GM19238 (cell line): ENCODE measurements around the gene CDC34.

Source experiments
- DNase-seq: peaks from one replicate; pipeline ENCODE4 v3.0.0; 2011; ENCODE audit warnings: low spot score; ENCODE audit not compliant: insufficient read length

CDC34 gene

DNA sequence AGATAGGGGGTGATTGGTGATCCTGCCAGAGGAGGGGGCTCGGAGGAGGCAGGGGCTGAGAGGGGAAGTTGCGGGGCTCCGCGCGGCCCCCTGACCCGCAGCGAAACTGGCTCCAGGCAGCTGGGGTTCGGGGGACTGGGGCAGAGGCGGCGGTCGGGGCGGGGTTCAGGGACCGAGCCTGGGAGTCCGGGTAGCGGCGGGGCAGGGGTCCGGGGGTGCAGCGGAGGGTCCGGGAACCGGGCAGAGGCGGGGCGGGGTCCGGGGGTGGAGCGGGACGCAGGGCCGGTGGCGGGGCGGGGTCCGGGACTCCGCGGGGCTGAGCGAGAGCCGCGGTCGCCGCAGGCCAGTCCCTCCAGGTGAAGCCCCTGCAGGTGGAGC is 34.1 kb upstream of the CDC34 start:
- no peak for DNase-seq

DNA sequence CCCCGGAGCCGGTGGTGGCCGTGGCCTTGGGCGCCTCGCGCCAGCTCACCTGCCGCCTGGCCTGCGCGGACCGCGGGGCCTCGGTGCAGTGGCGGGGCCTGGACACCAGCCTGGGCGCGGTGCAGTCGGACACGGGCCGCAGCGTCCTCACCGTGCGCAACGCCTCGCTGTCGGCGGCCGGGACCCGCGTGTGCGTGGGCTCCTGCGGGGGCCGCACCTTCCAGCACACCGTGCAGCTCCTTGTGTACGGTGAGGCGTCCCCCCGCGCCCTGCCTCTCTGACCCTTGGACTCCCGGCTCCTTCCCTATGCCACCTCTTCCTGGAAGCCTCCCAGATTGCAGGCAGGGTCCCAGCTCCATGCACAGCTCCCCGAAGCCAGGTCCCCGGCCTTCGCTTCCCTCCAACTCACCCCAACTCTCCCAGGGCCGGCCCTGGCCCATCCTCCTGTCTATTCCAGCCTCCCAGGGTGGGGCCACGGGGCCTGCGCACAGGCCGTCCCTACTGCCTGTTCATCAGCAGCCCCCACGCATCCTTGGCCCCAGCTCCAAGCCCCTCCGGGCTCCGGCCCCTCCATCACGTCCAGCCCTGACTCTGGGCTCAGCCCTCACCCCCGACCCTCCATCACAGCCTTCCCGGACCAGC is 33.6 kb upstream of the CDC34 start:
- no peak for DNase-seq

DNA sequence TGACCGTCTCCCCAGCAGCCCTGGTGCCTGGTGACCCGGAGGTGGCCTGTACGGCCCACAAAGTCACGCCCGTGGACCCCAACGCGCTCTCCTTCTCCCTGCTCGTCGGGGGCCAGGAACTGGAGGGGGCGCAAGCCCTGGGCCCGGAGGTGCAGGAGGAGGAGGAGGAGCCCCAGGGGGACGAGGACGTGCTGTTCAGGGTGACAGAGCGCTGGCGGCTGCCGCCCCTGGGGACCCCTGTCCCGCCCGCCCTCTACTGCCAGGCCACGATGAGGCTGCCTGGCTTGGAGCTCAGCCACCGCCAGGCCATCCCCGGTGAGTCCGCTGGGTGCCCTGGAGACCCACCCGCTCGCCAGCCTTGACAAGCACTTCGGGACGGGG is 33.1 kb upstream of the CDC34 start:
- no peak for DNase-seq

- no peak for DNase-seq
Observed at GRCh38 chr19:498977-499623, 32.5 kb upstream of the CDC34 start.

GRCh38 chr19:501646-502045 is 29.9 kb upstream of the CDC34 start:
- DNase-seq: no peak

- DNase-seq: no peak
Observed at GRCh38 chr19:504616-505015, 26.9 kb upstream of the CDC34 start.

- peak; percentile 97 for DNase-seq
Observed at GRCh38 chr19:506404-507285, 24.9 kb upstream of the CDC34 start.

GRCh38 chr19:507286-508203 is 24.0 kb upstream of the CDC34 start, which contains the start of gene TPGS1:
Gene TPGS1, plus strand, starts transcription at chr19:507497. Its CDS starts 10 bp downstream, at chr19:507507.
- peak; percentile 85 for DNase-seq

DNA sequence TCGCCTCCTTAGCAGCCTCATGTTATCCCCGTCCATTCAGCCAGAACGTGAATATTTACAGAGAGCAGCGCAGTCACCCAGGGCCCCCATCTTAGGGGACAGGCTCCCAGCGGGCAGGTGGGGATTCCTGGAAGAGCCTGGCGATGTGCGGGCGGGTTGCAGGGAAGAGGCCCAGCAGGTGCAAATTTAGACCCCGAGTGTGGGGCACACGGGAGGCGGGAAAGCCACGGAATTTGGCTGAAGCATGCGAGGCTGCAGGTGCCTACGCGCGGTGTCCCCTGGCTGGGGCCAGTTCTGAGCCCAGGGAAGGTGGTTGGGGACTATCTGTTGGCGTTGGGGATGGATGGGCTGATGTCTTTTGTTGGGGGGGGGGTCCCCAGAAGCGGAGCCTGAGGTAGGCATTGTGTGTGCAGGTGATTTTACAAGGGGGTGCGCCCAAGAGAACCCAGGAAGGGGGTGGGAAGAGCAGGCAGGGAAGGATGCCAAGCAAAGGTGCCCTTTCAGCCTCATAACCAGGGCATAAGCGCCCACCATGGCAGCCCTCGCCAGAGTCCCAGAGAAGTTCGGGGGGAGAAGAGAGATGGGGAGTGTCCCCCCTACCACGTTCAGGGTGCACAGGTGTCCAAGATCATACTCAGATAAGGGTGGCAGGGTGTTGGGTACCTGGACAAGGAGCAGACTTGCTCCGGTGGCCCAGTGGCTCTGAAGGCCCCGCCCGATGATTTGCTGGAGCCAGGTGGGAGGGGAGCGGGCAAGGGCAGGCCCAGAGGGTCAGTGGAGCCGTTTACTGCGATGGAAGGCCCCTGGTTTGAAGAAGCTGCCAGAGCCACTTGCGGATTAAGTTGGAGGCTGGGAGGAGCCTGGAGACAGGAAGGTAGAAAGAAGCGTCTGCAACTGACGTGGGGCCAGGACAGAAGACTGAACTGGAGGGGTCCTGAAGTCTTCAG is 23.1 kb upstream of the CDC34 start:
- no peak for DNase-seq

GRCh38 chr19:510606-511100 is 20.9 kb upstream of the CDC34 start:
- peak; percentile 85 for DNase-seq

- no peak for DNase-seq
Observed at GRCh38 chr19:511101-511851, 20.3 kb upstream of the CDC34 start.

- no peak for DNase-seq
Observed at GRCh38 chr19:512547-513365, 18.8 kb upstream of the CDC34 start.

- no peak for DNase-seq
Observed at GRCh38 chr19:513368-514165, 18.0 kb upstream of the CDC34 start.

- no peak for DNase-seq
Observed at GRCh38 chr19:514166-514663, 17.3 kb upstream of the CDC34 start.

DNA sequence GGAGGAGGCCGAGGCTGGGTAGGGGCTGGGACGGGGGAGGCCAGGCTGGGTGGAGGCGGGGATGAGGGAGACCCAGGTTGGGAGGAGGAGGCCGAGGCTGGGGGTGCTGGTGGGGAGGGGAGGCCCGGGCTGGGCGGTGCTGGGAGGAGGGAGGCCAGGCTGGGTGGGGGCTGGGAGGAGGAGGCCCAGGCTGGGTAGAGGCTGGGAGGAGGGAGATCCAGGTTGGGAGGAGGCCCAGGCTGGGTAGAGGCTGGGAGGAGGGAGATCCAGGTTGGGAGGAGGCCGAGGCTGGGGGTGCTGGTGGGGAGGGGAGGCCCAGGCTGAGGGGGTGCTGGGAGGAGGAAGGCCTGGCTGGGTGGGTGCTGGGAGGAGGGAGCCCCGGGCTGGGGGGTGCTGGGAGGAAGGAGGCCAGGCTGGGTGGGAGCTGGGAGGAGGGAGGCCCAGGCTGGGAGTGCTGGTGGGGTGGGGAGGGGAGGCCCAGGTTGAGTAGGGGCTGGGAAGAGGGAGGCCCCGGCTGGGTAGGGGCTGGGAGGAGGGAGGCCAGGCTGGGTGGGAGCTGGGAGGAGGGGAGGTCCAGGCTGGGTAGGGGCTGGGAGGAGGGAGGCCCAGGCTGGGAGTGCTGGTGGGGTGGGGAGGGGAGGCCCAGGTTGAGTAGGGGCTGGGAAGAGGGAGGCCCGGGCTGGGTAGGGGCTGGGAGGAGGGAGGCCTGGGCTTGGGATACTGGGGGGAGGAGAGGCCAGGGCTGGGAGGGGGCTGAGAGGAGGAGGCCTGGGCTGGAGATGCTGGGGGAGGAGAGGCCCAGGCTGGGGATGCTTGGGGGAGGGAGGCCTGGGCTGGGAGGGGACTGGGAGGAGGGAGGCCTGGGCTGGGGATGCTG is 13.6 kb upstream of the CDC34 start:
- DNase-seq: no peak

DNA sequence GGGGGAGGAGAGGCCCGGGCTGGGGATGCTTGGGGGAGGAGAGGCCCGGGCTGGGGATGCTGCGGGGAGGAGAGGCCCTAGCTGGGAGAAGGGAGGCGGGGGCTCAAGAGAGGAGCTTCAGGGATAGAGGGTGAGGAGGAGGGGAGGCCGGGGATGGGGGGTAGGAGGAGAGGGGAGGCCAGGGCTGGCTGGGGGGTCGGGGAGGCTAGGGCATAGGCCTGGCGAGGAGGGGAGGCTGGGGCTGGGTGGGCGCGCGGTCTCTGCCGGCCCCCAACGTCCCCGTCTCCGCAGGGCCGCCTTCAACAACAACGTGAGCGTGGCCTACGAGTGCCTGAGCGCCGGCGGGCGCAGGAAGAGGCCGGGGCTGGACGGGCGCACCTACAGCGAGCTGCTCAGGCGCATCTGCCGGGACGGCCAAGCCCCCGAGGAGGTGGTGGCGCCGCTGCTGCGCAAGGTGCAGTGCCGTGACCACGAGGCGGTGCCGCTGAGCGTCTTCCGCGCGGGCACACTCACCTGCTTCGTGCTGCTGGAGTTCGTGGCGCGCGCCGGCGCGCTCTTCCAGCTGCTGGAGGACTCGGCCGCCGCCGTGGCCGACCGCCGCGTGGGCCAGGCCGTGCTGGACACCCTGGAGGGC is 12.8 kb upstream of the CDC34 start:
- no peak for DNase-seq
